Measurements from ENCODE around the gene PRRG2.
A peak's percentile ranks its signal among the peaks of the same experiment; 100 is the strongest.

Gene PRRG2

DNA sequence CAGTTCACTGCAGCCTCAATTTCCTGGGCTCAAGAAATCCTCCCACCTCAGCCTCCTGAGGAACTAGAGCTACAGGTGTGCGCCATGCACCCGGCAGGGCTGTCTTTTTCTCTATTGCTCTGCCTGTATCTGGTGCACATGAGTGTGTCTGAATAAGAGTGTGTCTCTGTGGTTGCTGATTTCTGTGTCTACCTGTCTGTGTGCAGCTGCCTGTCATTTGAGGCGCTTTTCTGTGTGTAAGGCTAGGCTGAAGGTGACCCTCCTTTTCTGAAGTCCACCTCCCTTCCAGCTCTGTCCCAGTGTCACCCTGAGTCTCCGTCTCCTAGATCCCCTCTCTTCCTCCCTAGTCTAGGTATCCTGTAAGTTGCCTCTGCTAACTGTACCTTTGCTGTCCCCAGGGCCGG is 8.4 kb downstream of the PRRG2 start:
- no peak for DNase-seq (ENCODE audit: low spot score)

DNA sequence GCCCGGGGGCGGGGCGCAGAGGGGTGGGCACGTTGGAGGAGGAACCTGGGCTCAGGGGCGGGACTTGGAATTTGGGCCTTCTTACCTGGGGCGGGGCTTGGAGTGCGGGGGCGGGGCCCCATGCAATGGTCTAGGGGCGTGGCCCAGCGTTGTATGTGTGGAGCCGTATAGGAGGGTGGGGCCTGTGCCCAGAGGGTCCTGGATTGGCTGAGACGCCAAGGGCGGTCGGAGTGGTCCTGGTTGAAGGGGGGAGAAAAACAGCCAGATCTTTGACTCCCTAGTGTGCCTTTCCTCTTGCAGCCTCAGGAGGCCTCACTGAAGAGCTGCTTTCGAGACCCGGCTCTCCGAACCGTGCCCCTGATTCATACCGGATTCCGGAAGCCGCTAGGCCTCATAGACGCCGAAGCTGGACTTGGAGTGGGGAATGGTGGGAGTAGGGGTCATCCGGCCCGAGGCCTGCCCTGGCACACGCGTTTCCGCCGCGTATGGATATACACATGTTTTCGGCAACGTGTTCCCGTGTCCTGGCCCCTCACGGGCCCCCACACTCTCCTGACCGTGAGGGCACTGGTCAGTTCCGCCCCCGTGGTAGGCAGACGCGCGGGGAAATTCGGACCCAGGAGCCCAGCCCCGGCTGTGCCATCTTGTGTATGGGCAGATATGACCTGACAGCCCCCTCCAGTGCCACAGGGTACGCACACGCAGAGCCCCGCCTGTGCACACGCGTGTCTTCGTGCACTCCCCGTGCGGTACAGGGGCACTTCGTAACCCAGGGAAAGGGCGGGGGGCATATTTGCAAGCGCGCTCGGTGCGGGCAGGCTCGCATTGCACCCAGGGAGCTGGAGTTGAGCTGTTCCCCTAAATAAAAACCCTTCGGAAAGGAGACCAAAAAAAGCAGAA is 9.2 kb downstream of the PRRG2 start:
- peak; percentile 98 for DNase-seq (ENCODE audit: low spot score)

DNA sequence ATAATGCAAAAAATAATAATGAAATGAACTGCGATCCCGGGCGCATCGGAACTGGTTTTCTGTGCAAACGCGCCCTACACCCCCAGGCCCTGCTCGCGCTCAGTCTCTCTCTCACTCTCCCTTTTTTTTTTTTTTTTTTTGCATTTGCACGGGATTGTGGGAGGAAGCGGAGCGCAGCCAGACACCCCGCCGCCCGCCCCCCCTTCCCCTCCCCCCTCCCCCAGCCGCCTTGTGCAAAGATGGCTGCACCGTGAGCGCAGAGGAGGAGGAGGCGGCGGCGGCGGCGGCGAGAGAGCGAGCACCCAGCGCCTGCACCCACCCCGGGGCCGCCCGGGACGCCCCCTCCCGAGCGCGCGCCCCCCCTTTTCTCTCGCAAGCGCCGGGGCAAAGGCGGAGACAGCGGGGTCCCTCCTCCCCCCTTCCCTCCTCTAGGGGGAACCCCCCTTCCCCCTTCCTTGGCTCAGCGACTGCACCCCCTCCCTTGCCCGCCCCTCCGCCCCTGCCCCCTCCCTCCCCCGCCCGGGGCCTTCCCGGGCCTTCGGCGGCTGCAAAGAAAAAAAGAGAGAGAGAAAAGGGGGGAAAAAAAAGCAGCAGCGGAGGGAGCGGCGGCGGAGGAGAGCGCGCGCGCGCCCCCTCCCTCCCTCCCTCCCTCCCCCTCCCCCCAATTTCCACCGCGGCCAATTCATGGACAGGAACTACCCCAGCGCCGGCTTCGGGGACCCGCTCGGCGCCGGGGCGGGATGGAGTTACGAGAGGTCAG is 10.0 kb downstream of the PRRG2 start, which contains the start of gene PRR12:
Gene PRR12 (plus strand): TSS at position 212 of the 760 bp plus-strand sequence. CDS start 473 bp downstream, at position 685.
- DNase-seq (ENCODE audit: low spot score): peak; percentile 86

DNA sequence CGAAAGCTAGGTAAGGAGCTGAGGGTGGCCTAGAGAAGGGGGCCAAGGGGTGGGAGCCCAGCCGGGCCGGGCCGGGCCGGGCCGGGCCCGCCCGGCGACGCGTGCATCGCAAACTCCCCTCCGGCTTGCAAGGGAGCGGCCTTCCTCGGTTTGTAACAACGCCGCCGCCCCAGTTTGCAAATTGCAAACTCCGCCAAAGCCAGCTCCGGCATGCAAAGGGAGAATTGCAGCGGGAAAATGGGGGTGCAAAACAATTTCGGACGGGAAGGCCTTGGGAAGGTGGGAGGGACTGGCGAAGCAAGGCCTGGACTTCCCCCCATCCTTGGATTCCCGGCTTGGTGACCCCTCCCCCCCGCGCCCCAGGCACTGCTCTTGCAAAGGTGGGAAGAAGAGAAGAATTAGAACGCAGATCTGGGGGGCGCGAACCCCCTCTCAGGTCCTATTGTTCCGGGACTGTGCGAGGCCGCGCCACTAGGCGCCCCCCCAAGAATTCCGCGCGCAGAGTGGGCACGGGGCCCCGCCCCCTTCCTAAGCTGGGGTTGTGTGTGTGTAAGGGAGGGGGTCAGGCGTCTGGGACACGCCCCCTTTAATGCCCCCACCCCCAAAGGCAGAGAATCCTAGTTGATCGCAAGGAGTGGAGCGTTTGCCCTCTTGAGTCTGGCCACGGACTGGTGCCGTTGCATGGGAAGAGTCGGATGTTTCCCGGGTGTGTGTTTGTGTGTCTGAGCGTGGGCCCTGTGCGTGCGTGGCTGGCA is 10.8 kb downstream of the PRRG2 start:
- peak; percentile 54 for DNase-seq (ENCODE audit: low spot score)

DNA sequence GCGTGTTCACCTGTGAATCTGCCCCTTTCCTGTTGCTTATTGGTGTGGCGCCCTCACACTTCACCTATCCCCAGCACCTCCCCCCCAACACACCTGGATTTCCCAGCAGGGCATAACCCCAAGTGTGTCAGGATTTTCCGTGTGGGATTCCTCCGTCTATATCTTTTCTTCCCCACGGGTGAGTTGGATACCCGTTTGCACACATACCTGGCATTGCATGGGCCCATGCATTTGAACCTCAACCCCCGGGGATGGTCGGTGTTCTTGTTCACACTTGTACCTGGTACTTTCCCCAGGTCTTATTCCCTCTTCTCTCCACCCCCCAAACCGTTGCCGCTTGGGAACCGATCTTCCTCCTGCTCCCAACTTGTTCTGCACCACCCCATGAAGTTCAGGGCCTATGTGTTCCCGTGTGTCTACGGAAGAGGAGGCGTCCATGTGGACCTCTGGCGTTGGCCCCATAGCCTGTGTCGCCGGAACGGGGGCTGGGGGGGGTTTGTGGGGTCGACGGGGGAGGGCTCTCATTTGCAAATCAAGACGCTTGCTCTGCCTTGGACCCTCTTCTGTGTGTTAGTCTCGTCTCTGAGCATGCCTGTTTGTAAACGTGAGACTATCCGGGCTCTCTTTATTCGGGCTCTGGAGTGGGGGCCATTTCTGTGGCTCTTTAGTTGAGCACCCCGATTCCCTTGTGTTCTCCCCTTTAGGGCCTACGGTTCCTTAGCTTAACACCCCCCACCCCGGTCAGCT is 11.5 kb downstream of the PRRG2 start:
- peak; percentile 20 for DNase-seq (ENCODE audit: low spot score)

DNA sequence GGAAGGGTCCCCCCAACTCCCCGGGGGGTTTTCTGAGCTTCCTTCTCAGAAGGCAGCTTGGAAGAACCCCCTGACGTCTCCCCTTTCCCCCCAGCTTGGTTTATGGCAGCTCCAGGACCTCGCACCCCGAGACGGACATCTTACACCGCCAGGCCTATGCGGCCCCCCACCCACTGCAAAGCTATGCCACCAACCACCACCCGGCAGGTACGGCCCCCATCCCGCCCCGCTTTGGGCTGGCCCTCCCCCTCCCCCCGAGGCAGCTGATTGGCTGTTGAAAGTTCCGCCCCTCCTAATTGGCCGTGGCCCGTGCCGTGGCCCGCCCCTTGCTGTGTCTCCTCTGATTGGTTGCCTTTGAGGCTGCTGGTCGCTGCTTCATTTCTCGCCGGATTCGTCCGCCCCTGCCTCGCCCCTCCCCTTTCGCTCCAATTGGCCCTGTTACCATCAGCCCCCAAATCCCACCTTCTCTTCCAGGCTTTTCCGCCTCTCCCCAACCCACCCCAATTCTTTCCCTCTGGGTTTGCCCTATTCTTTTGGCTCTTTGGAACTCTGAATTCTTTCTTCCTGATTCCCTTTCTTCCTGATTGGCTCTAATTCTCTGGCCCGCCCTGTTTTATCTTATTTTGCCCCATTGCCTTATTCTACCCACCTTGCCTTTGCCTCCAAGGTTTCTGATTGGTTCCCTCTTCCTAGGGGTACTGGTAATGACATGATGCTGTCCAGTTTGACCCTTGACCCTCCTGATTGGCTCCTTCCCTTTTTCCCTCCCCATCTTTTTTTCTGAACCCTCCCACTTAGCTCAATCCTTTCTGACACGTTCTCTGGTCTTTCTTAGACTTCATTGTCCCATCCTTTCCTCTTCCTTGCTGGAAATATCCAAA is 12.4 kb downstream of the PRRG2 start:
- DNase-seq (ENCODE audit: low spot score): peak; percentile 82

DNA sequence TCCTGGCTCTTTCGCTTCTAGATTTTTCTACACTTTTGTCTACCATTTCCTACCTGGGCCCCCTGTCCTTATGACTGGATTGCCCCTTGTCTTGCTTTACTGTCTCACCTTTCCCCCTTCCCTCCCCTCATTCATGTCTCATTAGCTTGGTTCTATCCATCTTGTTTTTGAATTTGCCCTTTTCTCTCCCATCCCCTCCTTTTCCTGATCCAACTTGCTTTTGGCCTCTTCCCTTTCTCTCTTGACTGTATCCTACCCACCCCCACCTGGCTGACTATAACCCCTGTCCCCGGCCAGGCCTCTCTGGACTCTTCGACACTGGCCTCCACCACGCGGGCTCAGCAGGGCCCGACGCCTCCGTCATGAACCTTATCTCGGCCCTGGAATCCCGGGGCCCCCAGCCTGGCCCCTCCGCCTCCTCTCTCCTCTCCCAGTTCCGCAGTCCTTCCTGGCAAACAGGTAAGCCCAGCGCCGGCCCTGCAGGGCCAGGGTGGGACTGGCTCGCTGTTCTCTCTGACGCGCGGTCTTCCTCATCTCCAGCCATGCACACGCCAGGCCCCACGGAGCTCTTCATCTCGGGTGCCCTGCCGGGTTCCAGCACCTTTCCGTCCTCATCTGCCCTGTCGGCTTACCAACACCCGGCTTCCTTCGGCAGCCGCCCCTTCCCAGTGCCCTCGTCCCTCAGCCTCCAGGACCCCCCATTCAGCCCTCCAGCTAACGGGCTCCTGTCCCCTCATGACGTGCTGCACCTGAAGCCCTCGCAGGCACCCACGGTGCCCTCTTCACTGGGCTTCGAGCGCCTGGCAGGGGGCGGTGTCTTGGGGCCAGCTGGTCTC is 13.3 kb downstream of the PRRG2 start:
- peak; percentile 5 for DNase-seq (ENCODE audit: low spot score)

DNA sequence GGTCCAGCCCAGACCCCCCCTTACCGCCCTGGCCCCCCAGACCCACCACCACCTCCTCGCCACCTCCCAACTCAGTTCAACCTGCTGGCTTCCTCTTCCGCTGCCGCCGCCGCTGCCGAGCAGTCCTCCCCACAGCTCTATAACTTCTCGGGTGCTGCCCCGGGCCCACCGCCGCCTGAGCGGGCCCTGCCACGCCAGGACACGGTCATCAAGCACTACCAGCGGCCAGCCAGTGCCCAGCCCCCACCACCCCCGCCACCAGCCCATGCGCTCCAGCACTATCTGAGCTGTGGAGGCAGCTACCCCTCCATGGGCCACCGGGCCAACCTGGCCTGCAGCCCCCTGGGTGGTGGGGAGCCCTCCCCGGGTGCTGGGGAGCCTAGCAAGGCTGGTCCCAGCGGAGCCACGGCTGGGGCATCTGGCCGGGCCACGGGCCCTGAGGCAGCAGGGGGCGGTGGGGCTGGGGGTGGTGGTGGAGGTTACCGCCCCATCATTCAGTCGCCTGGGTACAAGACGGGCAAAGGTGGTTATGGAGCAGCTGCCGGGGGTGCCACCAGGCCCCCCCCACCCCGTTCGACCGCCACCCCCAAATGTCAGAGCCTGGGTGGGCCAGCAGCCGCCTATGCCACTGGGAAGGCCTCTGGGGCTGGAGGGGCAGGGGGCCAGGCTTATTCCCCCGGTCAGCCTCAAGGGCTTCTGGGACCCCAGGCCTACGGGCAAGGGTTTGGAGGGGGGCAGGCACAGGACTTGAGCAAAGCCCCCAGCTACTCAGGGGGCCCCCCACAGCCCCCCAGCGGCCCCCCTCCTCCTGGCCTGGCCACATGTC is 14.1 kb downstream of the PRRG2 start:
- DNase-seq (ENCODE audit: low spot score): peak; percentile 4

DNA sequence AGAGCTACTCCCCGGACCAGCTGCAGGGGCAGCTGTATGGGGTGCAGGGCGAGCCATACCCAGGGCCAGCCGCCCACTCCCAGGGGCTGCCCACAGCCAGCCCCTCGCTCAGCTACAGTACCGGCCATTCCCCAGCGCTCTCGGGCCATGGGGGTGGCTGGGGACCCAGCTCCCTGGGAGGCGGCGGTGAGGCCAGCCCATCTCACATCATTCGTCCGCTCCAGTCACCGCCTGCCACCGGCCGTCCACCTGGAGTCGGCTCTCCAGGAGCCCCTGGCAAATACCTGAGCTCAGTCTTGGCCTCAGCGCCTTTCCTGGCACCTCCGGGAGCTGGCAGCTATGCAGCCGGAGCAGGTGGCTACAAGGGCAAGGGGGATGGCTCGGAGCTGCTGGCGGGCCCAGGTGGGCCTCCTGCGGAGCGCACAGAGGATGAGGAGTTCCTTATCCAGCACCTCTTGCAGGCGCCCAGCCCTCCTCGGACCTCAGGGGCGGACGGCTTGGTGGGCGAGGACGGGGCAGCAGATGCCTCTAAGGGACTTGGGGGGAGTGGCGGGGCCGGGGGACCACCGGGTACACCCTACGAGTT is 14.8 kb downstream of the PRRG2 start:
- DNase-seq (ENCODE audit: low spot score): peak; percentile 6

DNA sequence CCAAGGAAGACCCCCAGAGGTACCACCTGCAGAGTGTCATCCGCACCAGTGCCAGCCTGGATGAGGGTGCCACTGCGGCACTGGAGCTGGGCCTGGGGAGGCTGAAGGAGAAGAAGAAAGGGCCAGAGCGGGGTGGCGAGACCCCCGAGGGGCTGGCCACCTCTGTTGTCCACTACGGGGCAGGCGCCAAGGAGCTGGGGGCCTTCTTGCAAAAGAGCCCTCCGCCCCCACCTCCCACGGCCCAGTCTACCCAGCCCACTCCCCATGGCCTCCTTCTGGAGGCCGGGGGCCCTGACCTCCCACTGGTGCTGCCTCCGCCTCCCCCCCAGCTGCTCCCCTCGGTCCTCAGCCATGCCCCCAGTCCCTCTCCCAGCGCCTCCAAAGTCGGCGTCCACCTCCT is 15.3 kb downstream of the PRRG2 start:
- peak; percentile 3 for DNase-seq (ENCODE audit: low spot score)

DNA sequence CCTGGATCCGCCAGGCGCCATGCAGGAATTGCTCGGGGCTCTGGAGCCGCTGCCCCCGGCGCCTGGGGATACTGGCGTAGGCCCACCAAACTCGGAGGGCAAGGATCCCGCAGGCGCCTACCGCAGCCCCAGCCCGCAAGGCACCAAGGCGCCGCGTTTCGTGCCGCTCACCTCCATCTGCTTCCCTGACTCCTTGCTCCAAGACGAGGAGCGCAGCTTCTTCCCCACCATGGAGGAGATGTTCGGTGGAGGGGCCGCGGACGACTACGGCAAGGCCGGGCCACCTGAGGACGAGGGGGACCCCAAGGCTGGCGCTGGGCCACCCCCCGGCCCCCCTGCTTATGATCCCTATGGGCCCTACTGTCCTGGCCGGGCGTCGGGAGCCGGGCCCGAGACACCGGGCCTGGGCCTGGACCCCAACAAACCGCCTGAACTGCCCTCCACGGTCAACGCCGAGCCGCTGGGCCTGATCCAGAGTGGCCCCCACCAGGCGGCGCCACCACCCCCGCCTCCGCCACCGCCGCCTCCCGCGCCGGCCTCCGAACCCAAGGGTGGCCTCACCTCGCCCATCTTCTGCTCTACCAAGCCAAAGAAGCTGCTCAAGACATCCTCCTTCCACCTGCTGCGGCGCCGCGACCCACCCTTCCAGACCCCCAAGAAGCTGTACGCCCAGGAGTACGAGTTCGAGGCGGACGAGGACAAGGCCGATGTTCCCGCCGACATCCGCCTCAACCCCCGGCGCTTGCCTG is 16.0 kb downstream of the PRRG2 start:
- DNase-seq (ENCODE audit: low spot score): no peak

DNA sequence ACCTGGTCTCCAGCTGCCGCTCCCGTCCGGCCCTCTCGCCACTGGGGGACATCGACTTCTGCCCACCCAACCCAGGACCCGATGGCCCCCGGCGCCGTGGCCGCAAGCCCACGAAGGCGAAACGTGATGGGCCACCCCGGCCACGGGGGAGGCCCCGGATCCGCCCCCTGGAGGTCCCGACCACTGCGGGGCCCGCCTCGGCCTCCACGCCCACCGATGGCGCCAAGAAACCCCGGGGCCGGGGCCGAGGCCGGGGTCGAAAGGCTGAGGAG is 16.5 kb downstream of the PRRG2 start:
- DNase-seq (ENCODE audit: low spot score): no peak

DNA sequence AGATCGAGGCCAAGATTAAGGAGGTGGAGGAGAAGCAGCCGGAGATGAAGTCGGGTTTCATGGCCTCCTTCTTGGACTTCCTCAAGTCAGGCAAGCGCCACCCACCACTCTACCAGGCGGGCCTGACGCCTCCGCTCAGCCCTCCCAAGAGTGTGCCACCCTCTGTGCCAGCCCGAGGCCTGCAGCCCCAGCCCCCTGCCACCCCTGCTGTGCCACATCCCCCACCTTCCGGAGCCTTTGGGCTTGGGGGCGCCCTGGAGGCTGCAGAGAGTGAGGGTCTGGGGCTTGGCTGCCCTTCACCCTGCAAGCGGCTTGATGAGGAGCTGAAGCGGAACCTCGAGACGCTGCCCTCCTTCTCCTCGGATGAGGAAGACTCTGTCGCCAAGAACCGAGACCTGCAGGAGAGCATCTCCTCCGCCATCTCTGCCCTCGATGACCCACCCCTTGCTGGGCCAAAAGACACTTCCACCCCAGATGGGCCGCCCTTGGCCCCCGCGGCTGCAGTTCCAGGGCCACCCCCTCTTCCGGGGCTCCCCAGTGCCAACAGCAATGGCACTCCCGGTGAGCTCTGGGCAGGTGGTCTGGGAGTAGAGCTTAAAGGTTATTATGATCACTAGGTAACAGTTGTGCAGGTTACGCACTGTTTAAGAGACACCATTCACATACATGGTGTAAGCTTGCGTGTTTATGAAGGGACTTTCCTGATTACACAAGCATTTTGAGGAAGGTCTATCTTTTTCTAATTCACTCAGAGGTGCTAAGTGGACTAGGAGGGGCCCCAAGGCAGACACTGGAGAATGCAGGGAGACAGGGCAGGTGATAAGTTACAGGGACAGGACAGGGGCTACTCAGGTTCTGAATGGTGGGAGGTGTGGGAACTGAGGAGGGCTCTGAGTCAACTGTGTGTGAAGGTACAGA is 18.5 kb downstream of the PRRG2 start:
- no peak for DNase-seq (ENCODE audit: low spot score)

DNA sequence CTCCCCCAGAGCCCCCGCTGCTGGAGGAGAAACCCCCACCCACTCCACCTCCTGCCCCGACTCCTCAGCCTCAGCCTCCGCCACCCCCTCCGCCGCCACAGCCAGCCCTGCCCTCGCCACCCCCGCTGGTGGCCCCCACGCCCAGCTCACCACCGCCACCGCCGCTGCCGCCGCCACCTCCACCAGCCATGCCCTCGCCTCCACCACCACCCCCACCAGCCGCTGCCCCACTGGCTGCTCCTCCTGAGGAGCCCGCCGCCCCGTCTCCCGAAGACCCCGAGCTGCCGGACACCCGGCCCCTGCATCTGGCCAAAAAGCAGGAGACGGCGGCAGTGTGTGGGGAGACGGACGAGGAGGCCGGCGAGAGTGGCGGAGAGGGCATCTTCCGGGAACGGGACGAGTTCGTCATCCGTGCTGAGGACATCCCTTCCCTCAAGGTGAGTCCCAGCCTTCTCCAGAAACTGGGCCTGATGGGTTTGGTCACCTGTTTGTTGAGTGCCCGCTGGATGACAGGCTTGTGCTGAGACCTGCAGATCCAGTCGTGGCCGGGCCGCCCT is 20.4 kb downstream of the PRRG2 start:
- DNase-seq (ENCODE audit: low spot score): no peak

DNA sequence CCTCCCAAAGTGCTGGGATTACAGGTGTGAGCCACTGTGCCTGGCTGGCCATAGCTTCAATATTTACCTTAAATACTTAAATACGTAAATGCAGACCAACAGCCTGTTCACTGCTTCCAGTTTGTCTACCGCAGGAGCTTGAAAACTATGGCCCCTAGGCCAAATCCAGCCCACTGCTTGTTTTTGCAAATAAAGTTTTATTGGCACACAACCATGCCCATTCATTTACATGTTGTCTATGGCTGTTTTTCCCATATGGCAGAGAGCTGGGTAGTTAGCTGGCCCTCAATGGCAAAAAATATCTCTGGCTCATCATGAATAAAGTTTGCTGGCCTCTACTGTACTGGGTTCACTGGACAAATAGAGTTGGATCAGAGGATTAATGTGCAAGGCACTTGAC is 21.7 kb downstream of the PRRG2 start:
- DNase-seq (ENCODE audit: low spot score): no peak

DNA sequence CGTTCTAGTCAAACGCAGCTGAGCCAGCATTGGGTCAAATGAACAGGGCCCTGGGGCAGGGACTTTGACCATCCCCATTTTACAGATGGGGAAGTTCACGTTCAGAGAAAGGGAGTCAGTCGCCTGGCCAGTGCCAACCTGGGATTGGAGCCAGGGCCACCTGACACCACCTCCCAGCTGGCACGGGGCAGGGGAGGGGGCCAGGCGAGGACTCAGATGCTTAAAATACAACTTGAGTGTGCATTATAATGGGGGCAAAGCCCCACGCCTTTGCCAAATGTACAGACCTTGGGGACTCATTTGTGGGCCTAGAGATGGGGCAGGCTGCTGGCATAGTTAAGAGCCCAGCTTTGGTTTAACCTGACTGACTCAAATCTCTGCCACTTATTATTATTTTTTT is 24.5 kb downstream of the PRRG2 start:
- no peak for DNase-seq (ENCODE audit: low spot score)

Measured in HuH-7 (cell line).